ENCODE results near the gene HPX.

DNA sequence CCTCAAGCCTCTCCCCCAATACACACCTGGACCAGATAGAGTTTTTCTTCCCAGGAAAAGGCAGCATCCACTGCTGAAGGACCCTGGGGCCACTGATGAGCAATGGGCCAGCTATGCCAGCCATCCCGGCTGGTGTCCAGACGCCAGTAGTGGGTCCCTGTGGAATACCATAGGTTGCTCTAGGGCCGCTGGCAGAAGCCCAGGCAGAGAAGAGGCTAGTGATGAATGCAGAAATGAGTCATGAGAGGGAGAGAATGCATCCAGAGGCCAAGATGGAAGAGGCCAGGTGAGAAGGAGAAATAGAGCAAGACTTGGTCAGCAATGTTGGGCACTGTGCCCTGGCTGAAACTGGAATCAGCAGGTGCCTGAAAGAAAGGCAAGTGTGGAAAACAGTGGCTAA is 8.9 kb downstream of the HPX start:
- no peak for TF ChIP-seq CTCF (IDR thresholded peaks at IDR 0.05; ENCODE audit: insufficient read depth, low read length)
- TF ChIP-seq POLR2AphosphoS5 (IDR thresholded peaks at IDR 0.05; ENCODE audit: low read depth), result no peak
- no peak for TF ChIP-seq GABPA (IDR thresholded peaks at IDR 0.05; ENCODE audit: low read depth)
